Tibial nerve (tissue), 3 donors: ENCODE measurements around the gene HECW1.

Experiments used
- POLR2A ChIP-seq, 2 donors: fragments of 450-650 bp; IDR thresholded peaks; one replicate each; pipeline ENCODE4 v1.6.1; 2017; ENCODE audit warnings: antibody characterized with exemption in 2 of 2, mild to moderate bottlenecking in 2 of 2, moderate library complexity in 2 of 2
- TF ChIP-seq, protein P1 (sequence below), 5 experiments: fragments of 200-600 bp in 3 of 5; fragments of 450-650 bp in 2 of 5; sonication (generic) in 3 of 5; IDR thresholded peaks; one replicate each; pipeline ENCODE4 v1.5.1; 2016 to 2019; ENCODE audit warnings: antibody characterized with exemption in 5 of 5, mild to moderate bottlenecking in 3 of 5, moderate library complexity in 2 of 5

DNA sequence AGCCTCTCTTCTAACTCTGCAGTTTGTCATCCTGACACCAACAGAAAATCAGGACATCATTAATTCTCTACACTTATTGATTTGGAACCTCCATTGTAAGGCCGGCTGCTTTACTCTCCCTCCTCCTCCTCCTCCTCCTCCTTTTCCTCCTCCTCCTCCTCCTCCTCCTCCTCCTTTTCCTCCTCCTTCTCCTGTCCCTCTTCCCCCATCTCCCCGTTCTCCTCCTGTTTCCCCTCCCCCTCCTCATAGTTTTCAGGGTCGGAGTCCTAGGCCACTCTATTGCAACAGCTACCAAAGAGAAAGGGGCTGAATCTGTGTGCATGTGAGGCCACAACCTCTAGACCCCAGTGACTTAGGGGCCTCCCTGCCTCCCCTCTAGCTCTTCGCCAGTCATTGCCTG, 136.1 kb downstream of the HECW1 start:
- no peak for TF ChIP-seq POLR2A (IDR thresholded peaks at IDR 0.05)
- TF ChIP-seq, protein P1, sequence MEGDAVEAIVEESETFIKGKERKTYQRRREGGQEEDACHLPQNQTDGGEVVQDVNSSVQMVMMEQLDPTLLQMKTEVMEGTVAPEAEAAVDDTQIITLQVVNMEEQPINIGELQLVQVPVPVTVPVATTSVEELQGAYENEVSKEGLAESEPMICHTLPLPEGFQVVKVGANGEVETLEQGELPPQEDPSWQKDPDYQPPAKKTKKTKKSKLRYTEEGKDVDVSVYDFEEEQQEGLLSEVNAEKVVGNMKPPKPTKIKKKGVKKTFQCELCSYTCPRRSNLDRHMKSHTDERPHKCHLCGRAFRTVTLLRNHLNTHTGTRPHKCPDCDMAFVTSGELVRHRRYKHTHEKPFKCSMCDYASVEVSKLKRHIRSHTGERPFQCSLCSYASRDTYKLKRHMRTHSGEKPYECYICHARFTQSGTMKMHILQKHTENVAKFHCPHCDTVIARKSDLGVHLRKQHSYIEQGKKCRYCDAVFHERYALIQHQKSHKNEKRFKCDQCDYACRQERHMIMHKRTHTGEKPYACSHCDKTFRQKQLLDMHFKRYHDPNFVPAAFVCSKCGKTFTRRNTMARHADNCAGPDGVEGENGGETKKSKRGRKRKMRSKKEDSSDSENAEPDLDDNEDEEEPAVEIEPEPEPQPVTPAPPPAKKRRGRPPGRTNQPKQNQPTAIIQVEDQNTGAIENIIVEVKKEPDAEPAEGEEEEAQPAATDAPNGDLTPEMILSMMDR (IDR thresholded peaks at IDR 0.05), result no peak
